GM06990 (cell line): ENCODE results near the gene FBXL3.

ENCODE experiments used
- DNase-seq: peaks from one replicate; pipeline ENCODE4 v3.0.0-alpha.2; 2011; ENCODE audit not compliant: insufficient read length; ENCODE audit errors: extremely low read depth
- H3K27me3 ChIP-seq: replicated peaks from 2 replicates; pipeline ENCODE4 v1.6.0; 2011; ENCODE audit warnings: low read length; ENCODE audit not compliant: control insufficient read depth, insufficient read depth
- H3K36me3 ChIP-seq: 2 replicates; pipeline ENCODE4 v1.5.1; 2011; ENCODE audit warnings: low read length; ENCODE audit not compliant: control insufficient read depth, insufficient read depth
- H3K4me3 ChIP-seq: replicated peaks from 2 replicates; pipeline ENCODE4 v1.5.1; 2011; ENCODE audit warnings: low read depth, mild to moderate bottlenecking, control low read depth, low read length
- TF ChIP-seq, protein P1 (sequence below): IDR thresholded peaks from 2 replicates; pipeline ENCODE4 v1.5.1; 2011; ENCODE audit warnings: low read length, control low read depth, mild to moderate bottlenecking, inconsistent platforms; ENCODE audit not compliant: insufficient read depth, poor library complexity, severe bottlenecking

FBXL3 gene

DNA sequence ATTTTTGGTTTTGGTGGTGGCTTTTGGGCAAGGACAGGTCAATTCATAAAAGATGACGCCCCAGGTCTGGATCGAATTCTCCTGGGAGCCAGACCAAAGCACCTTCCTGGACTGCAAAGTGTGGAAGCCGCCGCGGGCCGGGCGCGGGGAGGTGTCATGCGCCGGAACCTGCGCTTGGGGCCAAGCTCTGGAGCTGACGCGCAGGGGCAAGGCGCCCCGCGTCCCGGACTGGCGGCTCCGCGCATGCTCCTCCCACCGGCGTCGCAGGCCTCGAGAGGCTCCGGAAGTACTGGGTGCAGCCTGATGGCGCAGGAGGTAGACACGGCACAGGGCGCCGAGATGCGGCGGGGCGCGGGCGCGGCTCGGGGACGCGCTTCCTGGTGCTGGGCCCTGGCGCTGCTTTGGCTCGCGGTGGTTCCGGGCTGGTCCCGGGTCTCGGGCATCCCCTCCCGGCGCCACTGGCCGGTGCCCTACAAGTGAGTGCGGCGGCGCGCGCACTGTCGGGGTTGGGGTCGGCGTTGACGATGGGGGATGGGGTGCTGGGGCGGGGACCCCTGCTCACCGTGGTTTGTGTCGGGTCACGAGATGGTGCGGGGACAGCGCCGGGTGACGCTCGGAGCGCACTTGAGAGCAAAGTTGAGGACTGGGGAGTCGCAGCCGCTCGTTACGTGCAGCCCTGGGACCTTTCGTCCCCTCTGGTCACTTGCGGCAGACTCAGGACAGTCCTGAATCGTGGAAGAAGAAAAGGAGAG is 35.0 kb downstream of the FBXL3 start, which contains the start of gene CLN5:
Gene CLN5 (plus strand): TSS at position 286 of the 752 bp plus-strand sequence. CDS start 18 bp downstream, at position 304.
- Histone ChIP-seq H3K4me3 (peak within 1 kb of the TSS; percentile 96), H3K27me3 (no peaks in the 10 kb centered on the region), H3K36me3 (no peaks in the 10 kb centered on the region; the same call in 1 of the 2 replicates)
- TF ChIP-seq, protein P1, sequence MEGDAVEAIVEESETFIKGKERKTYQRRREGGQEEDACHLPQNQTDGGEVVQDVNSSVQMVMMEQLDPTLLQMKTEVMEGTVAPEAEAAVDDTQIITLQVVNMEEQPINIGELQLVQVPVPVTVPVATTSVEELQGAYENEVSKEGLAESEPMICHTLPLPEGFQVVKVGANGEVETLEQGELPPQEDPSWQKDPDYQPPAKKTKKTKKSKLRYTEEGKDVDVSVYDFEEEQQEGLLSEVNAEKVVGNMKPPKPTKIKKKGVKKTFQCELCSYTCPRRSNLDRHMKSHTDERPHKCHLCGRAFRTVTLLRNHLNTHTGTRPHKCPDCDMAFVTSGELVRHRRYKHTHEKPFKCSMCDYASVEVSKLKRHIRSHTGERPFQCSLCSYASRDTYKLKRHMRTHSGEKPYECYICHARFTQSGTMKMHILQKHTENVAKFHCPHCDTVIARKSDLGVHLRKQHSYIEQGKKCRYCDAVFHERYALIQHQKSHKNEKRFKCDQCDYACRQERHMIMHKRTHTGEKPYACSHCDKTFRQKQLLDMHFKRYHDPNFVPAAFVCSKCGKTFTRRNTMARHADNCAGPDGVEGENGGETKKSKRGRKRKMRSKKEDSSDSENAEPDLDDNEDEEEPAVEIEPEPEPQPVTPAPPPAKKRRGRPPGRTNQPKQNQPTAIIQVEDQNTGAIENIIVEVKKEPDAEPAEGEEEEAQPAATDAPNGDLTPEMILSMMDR: no peak
- DNase-seq: peak; percentile 99

GRCh38 chr13:76991432-76991795 is 35.5 kb downstream of the FBXL3 start:
- no peak for DNase-seq
- TF ChIP-seq, protein P1: no peak
- H3K27me3 ChIP-seq: no peaks in the 10 kb centered on the region
- no peaks in the 10 kb centered on the region; the same call in 1 of the 2 replicates for H3K36me3 ChIP-seq
- peak overlapping the region; percentile 96 for H3K4me3 ChIP-seq

DNA sequence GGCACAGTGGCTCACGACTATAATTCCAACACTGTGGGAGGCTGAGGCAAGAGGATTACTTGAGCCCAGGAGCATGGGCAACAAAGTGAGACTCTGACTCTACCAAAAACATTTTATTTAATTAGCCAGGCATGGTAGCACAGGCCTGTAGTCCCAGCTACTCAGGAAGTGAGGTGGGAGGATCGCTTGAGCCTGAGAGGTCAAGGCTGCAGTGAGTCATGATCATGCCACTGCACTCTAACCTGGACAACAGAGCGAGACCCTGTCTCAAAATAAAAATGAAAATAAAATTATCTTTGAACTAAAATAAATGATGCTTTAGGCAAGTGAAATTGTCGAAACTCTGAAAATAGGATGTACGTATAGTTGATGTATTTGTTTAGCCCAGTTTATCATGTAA is 43.3 kb downstream of the FBXL3 start:
- H3K36me3 ChIP-seq: no peaks in the 10 kb centered on the region
- no peak overlapping the region for H3K4me3 ChIP-seq
- no peak for DNase-seq
- H3K27me3 ChIP-seq: no peaks in the 10 kb centered on the region; the same call in 1 of the 2 replicates
- TF ChIP-seq, protein P1: no peak

DNA sequence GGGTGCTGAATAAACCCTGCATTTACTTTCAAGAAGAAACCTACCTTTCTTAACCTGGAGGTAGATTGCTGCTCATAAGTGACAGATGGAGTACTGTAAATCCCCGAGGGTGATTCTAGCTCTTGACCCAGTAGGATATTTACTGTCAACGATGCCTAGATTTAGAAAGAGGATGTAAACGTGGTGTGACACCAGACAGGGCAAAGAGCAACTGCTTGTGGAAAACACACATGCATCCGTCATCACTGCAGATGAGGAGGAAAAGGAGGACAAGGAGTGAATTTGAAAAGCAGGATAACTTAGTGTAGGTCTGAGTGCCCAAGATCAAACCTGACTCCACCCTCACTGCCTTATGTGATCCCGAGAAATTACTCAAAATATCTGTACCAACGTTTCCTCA is 44.9 kb downstream of the FBXL3 start:
- Histone ChIP-seq H3K4me3 (no peak overlapping the region), H3K27me3 (no peaks in the 10 kb centered on the region; the same call in 1 of the 2 replicates), H3K36me3 (no peaks in the 10 kb centered on the region)
- TF ChIP-seq, protein P1: no peak
- no peak for DNase-seq

DNA sequence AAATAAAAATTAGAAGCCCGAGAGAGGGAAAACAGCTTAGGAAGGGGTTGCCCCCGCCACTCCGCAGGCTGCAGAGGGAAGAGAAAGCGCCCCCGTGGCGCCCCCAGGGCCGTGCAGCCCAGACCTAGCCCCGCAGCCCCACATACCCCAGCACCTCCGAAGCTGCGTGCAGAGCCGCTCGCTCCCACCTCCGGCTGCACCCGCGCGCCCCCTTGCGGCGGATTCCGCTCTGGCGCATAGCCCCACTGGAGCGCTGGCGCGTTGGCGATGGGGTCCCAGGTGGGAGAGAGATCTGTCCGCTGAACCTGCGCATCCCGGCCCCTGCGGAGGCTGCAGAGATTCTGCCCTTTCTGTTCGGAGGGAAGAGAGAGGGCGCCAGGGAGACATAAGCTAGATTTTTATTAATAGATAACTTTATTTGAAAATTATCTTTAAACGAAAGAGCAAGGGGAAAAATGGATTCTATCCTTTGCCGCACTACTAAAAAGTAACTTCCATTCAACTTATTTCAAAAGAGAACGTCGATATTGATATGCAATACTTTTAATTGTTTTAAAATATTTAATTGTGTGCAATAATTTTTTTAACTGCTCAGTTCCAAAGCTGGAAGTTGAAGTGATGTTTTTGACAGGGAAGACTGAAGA is 46.8 kb downstream of the FBXL3 start:
- Histone ChIP-seq H3K4me3 (no peak overlapping the region; the same call in 1 of the 2 replicates), H3K36me3 (no peaks in the 10 kb centered on the region), H3K27me3 (no peaks in the 10 kb centered on the region; the same call in 1 of the 2 replicates)
- TF ChIP-seq, protein P1: peak; percentile 99
- peak; percentile 80 for DNase-seq
